ENCODE data around the gene HIC2.

GRCh38 chr22:21448627-21449416, 31.7 kb downstream of the HIC2 start:
- TF ChIP-seq CTCF (IDR thresholded peaks at IDR 0.05) (no peak), POLR2A (IDR thresholded peaks at IDR 0.05) (no peak)
